Measurements from ENCODE around the gene SWSAP1. TPM values are rescaled to one million over a fixed set of nuclear protein-coding genes. Genes with fewer than 3 reads are reported as not detected.

Gene SWSAP1
- total RNA-seq, 1 experiment from 2014 or later = 3.0 TPM

GRCh38 chr19:11382898-11383705 lies 8.6 kb downstream of the SWSAP1 start (continued):
- TF ChIP-seq MAX (CRISPR knock-in tag; IDR thresholded peaks at IDR 0.05) = peak; percentile 50
- TF ChIP-seq SOX15 (CRISPR knock-in tag; IDR thresholded peaks at IDR 0.05) = no peak
- peak; percentile 73; the same call in 1 of the 2 replicates for TF ChIP-seq ZBTB43 (CRISPR knock-in tag; IDR thresholded peaks at IDR 0.05)
- TF ChIP-seq ESRRA (CRISPR knock-in tag; IDR thresholded peaks at IDR 0.05; ENCODE audit: borderline replicate concordance) = no peak
- TF ChIP-seq FOXP4 (CRISPR knock-in tag; IDR thresholded peaks at IDR 0.05) = peak; percentile 52; the same call in 1 of the 2 replicates
- 0 out of 2 replicates have a peak, but pooled peaks have one; percentile 58 for TF ChIP-seq MYBL2 (CRISPR knock-in tag; IDR thresholded peaks at IDR 0.05)
- no peak for TF ChIP-seq NR3C1 (CRISPR knock-in tag; conservative IDR thresholded peaks at IDR 0.05; ENCODE audit: low read depth)
- TF ChIP-seq CTCF (IDR thresholded peaks at IDR 0.05) = peak; percentile 83
- TF ChIP-seq CREB1 (CRISPR knock-in tag; IDR thresholded peaks at IDR 0.05) = no peak
- no peak for TF ChIP-seq HMGA2 (CRISPR knock-in tag; IDR thresholded peaks at IDR 0.05)
- peak; percentile 59; the same call in 1 of the 2 replicates for TF ChIP-seq FOXP1 (CRISPR knock-in tag; IDR thresholded peaks at IDR 0.05; ENCODE audit: borderline replicate concordance)
- TF ChIP-seq GABPB1 (CRISPR knock-in tag; IDR thresholded peaks at IDR 0.05) = no peak
- TF ChIP-seq CBFB (CRISPR knock-in tag; IDR thresholded peaks at IDR 0.05; ENCODE audit: low read depth) = no peak
- TF ChIP-seq ERG (CRISPR knock-in tag; IDR thresholded peaks at IDR 0.05) = 0 out of 2 replicates have a peak, but pooled peaks have one; percentile 59
- TF ChIP-seq ZNF396 (CRISPR knock-in tag; IDR thresholded peaks at IDR 0.05; ENCODE audit: borderline replicate concordance) = peak; percentile 82; the same call in 1 of the 2 replicates
- TF ChIP-seq ZBTB21 (CRISPR knock-in tag; IDR thresholded peaks at IDR 0.05; ENCODE audit: borderline replicate concordance) = no peak
- no peak for TF ChIP-seq JUN (CRISPR knock-in tag; IDR thresholded peaks at IDR 0.05)
- TF ChIP-seq ARID4B (CRISPR knock-in tag; IDR thresholded peaks at IDR 0.05; ENCODE audit: borderline replicate concordance) = no peak
- no peak for TF ChIP-seq ZNF317 (CRISPR knock-in tag; IDR thresholded peaks at IDR 0.05; ENCODE audit: borderline replicate concordance, low read depth)
- TF ChIP-seq HMGXB4 (CRISPR knock-in tag; IDR thresholded peaks at IDR 0.05) = no peak; the same call in 1 of the 2 replicates
- peak; percentile 72; the same call in 1 of the 2 replicates for TF ChIP-seq MXD4 (CRISPR knock-in tag; IDR thresholded peaks at IDR 0.05; ENCODE audit: borderline replicate concordance)
- TF ChIP-seq FOXK1 (CRISPR knock-in tag; IDR thresholded peaks at IDR 0.05) = peak; percentile 18; the same call in 1 of the 2 replicates

All from WTC11 (cell line).